DND-41 (cell line): ENCODE data around the gene GABBR1.
A peak's percentile ranks its signal among the peaks of the same experiment; 100 is the strongest.

ENCODE experiments used
- ATAC-seq: fragments of 200-7000 bp; cut with Tn5 transposase; 3 replicates; pipeline ENCODE4 v1.9.1; 2021; ENCODE audit warnings: low read depth; ENCODE audit not compliant: insufficient read depth
- DNase-seq: peaks from one replicate; pipeline ENCODE4 v3.0.0-alpha.2; 2020
- H2AFZ ChIP-seq: 2 replicates; pipeline ENCODE4 v1.6.0; 2012; ENCODE audit warnings: low read depth, low read length
- H3K27ac ChIP-seq: 2 replicates; pipeline ENCODE4 v1.5.1; 2012; ENCODE audit warnings: low read length, inconsistent platforms
- H3K27me3 ChIP-seq: fragments of 200-600 bp; sonication (generic); 2 replicates; pipeline ENCODE4 v1.6.0; 2012; ENCODE audit warnings: low read length, mild to moderate bottlenecking, inconsistent platforms; ENCODE audit not compliant: insufficient read depth, poor library complexity
- H3K36me3 ChIP-seq: 2 replicates; pipeline ENCODE4 v1.5.1; 2012; ENCODE audit warnings: low read length, inconsistent platforms; ENCODE audit not compliant: insufficient read depth
- H3K4me1 ChIP-seq: 2 replicates; pipeline ENCODE4 v1.5.1; 2012; ENCODE audit warnings: mild to moderate bottlenecking, low read length; ENCODE audit not compliant: insufficient read depth
- H3K4me2 ChIP-seq: 2 replicates; pipeline ENCODE4 v1.6.0; 2012; ENCODE audit warnings: mild to moderate bottlenecking, moderate library complexity, low read length, inconsistent platforms; ENCODE audit not compliant: insufficient read depth
- H3K4me3 ChIP-seq, 2 experiments: fragments of 200-600 bp in 1 of 2; shearing (Covaris generic) in 1 of 2; 2 replicates each; pipeline ENCODE4 v1.5.1; 2012 to 2016; ENCODE audit warnings: inconsistent platforms in 2 of 2, low read length in 2 of 2, mild to moderate bottlenecking in 2 of 2, low read depth in 1 of 2, moderate library complexity in 1 of 2
- H3K79me2 ChIP-seq: 2 replicates; pipeline ENCODE4 v1.6.0; 2012; ENCODE audit warnings: low read length, inconsistent platforms; ENCODE audit not compliant: insufficient read depth
- H3K9ac ChIP-seq: 2 replicates; pipeline ENCODE4 v1.6.0; 2012; ENCODE audit warnings: low read depth, mild to moderate bottlenecking, inconsistent platforms, low read length, moderate library complexity
- H3K9me3 ChIP-seq: 2 replicates; pipeline ENCODE4 v1.5.1; 2012; ENCODE audit warnings: low read length, moderate library complexity, mild to moderate bottlenecking, inconsistent platforms; ENCODE audit not compliant: insufficient read depth, severe bottlenecking
- H4K20me1 ChIP-seq: 2 replicates; pipeline ENCODE4 v1.6.0; 2012; ENCODE audit warnings: low read length; ENCODE audit not compliant: insufficient read depth
- EZH2 ChIP-seq: IDR thresholded peaks from 3 replicates; pipeline ENCODE4 v1.6.1; 2012; ENCODE audit warnings: borderline replicate concordance, low read depth, mild to moderate bottlenecking, moderate library complexity, low read length, inconsistent platforms; ENCODE audit not compliant: severe bottlenecking
- TF ChIP-seq, protein P1 (sequence below): IDR thresholded peaks from 2 replicates; pipeline ENCODE4 v1.5.1; 2012; ENCODE audit warnings: borderline replicate concordance, low read length, moderate library complexity, mild to moderate bottlenecking; ENCODE audit not compliant: poor library complexity, severe bottlenecking; ENCODE audit errors: extremely low read depth

Gene GABBR1

DNA sequence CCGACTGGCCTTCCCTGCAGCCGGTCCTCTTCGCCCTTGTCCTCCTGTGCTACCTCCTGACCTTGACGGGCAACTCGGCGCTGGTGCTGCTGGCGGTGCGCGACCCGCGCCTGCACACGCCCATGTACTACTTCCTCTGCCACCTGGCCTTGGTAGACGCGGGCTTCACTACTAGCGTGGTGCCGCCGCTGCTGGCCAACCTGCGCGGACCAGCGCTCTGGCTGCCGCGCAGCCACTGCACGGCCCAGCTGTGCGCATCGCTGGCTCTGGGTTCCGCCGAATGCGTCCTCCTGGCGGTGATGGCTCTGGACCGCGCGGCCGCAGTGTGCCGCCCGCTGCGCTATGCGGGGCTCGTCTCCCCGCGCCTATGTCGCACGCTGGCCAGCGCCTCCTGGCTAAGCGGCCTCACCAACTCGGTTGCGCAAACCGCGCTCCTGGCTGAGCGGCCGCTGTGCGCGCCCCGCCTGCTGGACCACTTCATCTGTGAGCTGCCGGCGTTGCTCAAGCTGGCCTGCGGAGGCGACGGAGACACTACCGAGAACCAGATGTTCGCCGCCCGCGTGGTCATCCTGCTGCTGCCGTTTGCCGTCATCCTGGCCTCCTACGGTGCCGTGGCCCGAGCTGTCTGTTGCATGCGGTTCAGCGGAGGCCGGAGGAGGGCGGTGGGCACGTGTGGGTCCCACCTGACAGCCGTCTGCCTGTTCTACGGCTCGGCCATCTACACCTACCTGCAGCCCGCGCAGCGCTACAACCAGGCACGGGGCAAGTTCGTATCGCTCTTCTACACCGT, 79.5 kb downstream of the GABBR1 start:
- H3K79me2 ChIP-seq: no peaks in the 10 kb centered on the region
- H3K36me3 ChIP-seq: no peaks in the 10 kb centered on the region
- no peak for DNase-seq
- TF ChIP-seq EZH2: no peak
- TF ChIP-seq, protein P1, sequence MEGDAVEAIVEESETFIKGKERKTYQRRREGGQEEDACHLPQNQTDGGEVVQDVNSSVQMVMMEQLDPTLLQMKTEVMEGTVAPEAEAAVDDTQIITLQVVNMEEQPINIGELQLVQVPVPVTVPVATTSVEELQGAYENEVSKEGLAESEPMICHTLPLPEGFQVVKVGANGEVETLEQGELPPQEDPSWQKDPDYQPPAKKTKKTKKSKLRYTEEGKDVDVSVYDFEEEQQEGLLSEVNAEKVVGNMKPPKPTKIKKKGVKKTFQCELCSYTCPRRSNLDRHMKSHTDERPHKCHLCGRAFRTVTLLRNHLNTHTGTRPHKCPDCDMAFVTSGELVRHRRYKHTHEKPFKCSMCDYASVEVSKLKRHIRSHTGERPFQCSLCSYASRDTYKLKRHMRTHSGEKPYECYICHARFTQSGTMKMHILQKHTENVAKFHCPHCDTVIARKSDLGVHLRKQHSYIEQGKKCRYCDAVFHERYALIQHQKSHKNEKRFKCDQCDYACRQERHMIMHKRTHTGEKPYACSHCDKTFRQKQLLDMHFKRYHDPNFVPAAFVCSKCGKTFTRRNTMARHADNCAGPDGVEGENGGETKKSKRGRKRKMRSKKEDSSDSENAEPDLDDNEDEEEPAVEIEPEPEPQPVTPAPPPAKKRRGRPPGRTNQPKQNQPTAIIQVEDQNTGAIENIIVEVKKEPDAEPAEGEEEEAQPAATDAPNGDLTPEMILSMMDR: no peak
- no peaks in the 10 kb centered on the region for H3K9me3 ChIP-seq
- ATAC-seq: no peak
- H3K9ac ChIP-seq: no peak overlapping the region
- H3K27ac ChIP-seq: no peak overlapping the region
- no peak overlapping the region for H3K4me2 ChIP-seq
- peaks cover 18% of the 10 kb centered on the region for H3K27me3 ChIP-seq
- no peak overlapping the region for H2AFZ ChIP-seq
- H3K4me1 ChIP-seq: no peaks in the 10 kb centered on the region
- H4K20me1 ChIP-seq: no peaks in the 10 kb centered on the region
- no peak overlapping the region for H3K4me3 ChIP-seq

DNA sequence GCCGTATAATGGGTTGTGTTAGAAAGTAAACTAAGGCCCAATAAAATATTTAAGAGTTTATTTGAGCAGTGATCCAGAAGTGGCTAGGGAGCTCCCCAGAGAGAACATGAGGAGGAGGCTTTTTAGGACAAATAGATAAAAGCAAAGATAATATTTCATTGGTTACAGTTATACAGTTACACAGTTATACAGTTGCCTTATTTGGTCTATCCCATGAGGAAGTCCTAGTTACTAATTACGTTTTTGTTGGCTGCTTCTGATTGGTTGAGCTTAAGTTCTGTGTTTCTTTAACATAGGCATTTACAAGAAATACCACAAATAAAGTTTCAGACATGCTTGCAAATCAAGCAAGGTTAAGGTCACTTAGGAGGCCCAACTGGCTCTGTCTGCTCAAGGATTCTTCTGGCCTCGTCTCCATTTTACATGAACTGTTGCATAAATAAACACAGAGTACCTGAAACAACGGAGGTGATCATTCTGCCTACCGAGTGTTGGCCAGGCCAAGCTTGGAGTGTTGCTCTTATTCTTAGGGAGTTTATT, 80.4 kb downstream of the GABBR1 start:
- Histone ChIP-seq H3K36me3 (no peaks in the 10 kb centered on the region), H3K4me3 (no peak overlapping the region), H3K79me2 (no peaks in the 10 kb centered on the region), H3K27ac (no peak overlapping the region), H4K20me1 (no peaks in the 10 kb centered on the region), H3K4me2 (no peak overlapping the region), H3K9ac (no peak overlapping the region), H3K27me3 (peaks cover 18% of the 10 kb centered on the region), H3K9me3 (no peaks in the 10 kb centered on the region), H2AFZ (no peak overlapping the region), H3K4me1 (no peaks in the 10 kb centered on the region)
- no peak for TF ChIP-seq EZH2
- TF ChIP-seq, protein P1: no peak
- DNase-seq (no peak), ATAC-seq (peak; percentile 68; the same call in 2 of the 3 replicates)

DNA sequence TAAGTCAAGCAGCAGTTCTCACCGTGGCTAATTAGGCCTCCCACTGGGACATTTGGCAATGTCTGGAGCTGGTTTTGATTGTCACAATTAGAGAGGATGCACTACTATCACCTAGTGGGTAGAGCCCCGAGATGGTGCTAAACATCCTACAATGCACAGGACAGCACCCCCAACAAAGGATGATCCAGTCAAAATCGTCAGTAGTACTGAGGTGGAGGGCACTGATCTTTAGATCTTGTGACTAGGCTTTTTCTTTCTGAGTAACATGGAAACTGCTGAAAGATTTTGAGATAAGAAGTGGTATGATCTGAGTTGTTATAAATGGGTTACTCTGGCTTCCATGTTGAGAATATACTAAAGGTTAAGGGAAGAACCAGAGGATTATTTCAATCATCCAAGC, 85.4 kb downstream of the GABBR1 start:
- Histone ChIP-seq H2AFZ (no peak overlapping the region), H3K9me3 (no peaks in the 10 kb centered on the region), H3K4me2 (no peak overlapping the region), H3K36me3 (no peaks in the 10 kb centered on the region), H3K4me3 (no peak overlapping the region), H3K9ac (no peak overlapping the region), H3K4me1 (no peaks in the 10 kb centered on the region), H3K27ac (no peak overlapping the region), H3K79me2 (no peaks in the 10 kb centered on the region), H3K27me3 (peaks cover 17% of the 10 kb centered on the region), H4K20me1 (no peaks in the 10 kb centered on the region)
- ATAC-seq: no peak
- no peak for TF ChIP-seq EZH2
- TF ChIP-seq, protein P1: no peak
- DNase-seq: no peak
